CD4-positive, alpha-beta T cell (primary cell): ENCODE data around the gene TESK1. TPM values are rescaled to one million over a fixed set of nuclear protein-coding genes. Genes with fewer than 3 reads are reported as not detected.
"Not testable (repeated sequence)": the region's sequence is repeated elsewhere in the genome, so short reads cannot be mapped to it uniquely, and the experiment has no call there.

Source experiments
- ATAC-seq: fragments of 200-7000 bp; cut with Tn5 transposase; one replicate; pipeline ENCODE4 v1.10.0; 2022; ENCODE audit warnings: mild to moderate bottlenecking; ENCODE audit not compliant: poor library complexity
- CTCF ChIA-PET: fragments of 350-600 bp; sonication (Branson Sonifier 250); formaldehyde crosslinking; loops from one replicate; lab custom pipeline; 2021; ENCODE audit warnings: antibody characterized with exemption, inconsistent platforms; lab: Charles Lee
- POLR2A ChIA-PET: fragments of 350-600 bp; sonication (Branson Sonifier 250); formaldehyde crosslinking; loops from one replicate; lab custom pipeline; 2021; ENCODE audit warnings: antibody characterized with exemption, inconsistent platforms; lab: Charles Lee
- DNase-seq, 14 experiments: peaks; one replicate each; pipeline ENCODE4 v3.0.0-alpha.2; 2013 to 2020; ENCODE audit warnings: mixed read lengths in 2 of 14
- H3K27ac ChIP-seq, 2 donors: one replicate each; pipeline versions ENCODE4 v1.5.1 to v1.7.0; 2013; ENCODE audit warnings: low read length in 2 of 2, low read depth in 1 of 2, mild to moderate bottlenecking in 1 of 2
- H3K27me3 ChIP-seq, 2 experiments: 1 replicate in 1 of 2; 2 replicates in 1 of 2; pipeline versions ENCODE4 v1.6.1 to v1.7.0; 2013; ENCODE audit warnings: low read length in 2 of 2, control low read depth in 1 of 2, mild to moderate bottlenecking in 1 of 2, moderate library complexity in 1 of 2; ENCODE audit not compliant: insufficient read depth in 2 of 2, control insufficient read depth in 1 of 2
- H3K36me3 ChIP-seq: one replicate; pipeline ENCODE4 v1.6.1; 2013; ENCODE audit warnings: low read length, control low read depth; ENCODE audit not compliant: insufficient read depth
- H3K4me1 ChIP-seq: one replicate; pipeline ENCODE4 v1.6.1; 2013; ENCODE audit warnings: low read length, control low read depth; ENCODE audit not compliant: insufficient read depth
- H3K4me3 ChIP-seq: one replicate; pipeline ENCODE4 v1.5.1; 2013; ENCODE audit warnings: mild to moderate bottlenecking, low read length, moderate library complexity
- H3K9me3 ChIP-seq, 2 experiments: 1 replicate in 1 of 2; 2 replicates in 1 of 2; pipeline versions ENCODE4 v1.6.1 to v1.7.0; 2013; ENCODE audit warnings: low read length in 2 of 2, mild to moderate bottlenecking in 2 of 2, control low read depth in 1 of 2, moderate library complexity in 1 of 2; ENCODE audit not compliant: control insufficient read depth in 1 of 2, insufficient read depth in 1 of 2
- H3K27ac Mint-ChIP-seq: one replicate; pipeline ENCODE4 v1.8.0; 2020; ENCODE audit warnings: mixed read lengths
- H3K27me3 Mint-ChIP-seq: one replicate; pipeline ENCODE4 v1.8.0; 2021; ENCODE audit warnings: mixed read lengths
- H3K36me3 Mint-ChIP-seq: one replicate; pipeline ENCODE4 v1.8.0; 2021; ENCODE audit warnings: low read depth, mixed read lengths
- H3K4me1 Mint-ChIP-seq: one replicate; pipeline ENCODE4 v1.8.0; 2021; ENCODE audit warnings: low read depth, mixed read lengths
- H3K4me3 Mint-ChIP-seq: one replicate; pipeline ENCODE4 v1.8.0; 2020; ENCODE audit warnings: mild to moderate bottlenecking, mixed read lengths
- H3K9me3 Mint-ChIP-seq: one replicate; pipeline ENCODE4 v1.8.0; 2020; ENCODE audit warnings: mixed read lengths
- intact Hi-C, 2 experiments: fragments of 100-400 bp; cut with DNase I in 1 of 2; cut with micrococcal nuclease in 1 of 2; formaldehyde crosslinking; loops; one replicate each; pipeline versions ENCODE4 v1.15.1 to v1.9.0; 2023 to 2025; cut with DNase I, micrococcal nuclease
- total RNA-seq, 174 experiments: library from RNA in 2 of 174; stranded (reverse) in 2 of 174; gene quantifications; one replicate each; pipeline ENCODE4 v1.2.3 and lab custom pipeline; 2021 to 2026
- TF ChIP-seq, protein P1 (sequence below): fragments of 200-600 bp; IDR thresholded peaks from one replicate; pipeline ENCODE4 v1.8.0; 2022; ENCODE audit warnings: antibody characterized with exemption, mild to moderate bottlenecking

The TESK1 gene
- total RNA-seq, 2 experiments from 2014 or later: 18.5 to 18.6 TPM

DNA sequence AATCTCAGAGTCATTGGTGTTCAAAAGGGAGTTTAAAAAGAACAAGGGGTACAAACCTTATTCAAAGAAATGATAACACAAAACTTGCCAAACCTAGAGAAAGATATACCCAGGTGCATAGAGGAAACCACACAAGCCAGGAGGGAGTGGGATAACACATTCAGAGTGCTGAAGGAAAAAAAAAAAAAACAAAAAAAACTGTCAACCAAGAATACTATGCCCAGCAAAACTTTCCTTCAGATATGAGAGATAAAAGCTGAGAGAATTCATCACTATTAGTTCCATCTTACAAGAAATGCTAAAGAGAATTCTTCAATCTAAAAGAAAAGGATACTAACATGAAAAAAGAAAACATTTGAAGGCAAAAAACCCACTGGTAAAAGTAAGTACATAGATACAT is 11.5 kb upstream of the TESK1 start:
- Histone ChIP-seq H3K9me3 (peaks cover 14 to 27% of the 10 kb centered on the region in 2 experiments), H3K27ac (no peak overlapping the region), H3K4me3 (no peak overlapping the region), H3K4me1 (no peaks in the 10 kb centered on the region), H3K27me3 (no peaks in the 10 kb centered on the region), H3K36me3 (no peaks in the 10 kb centered on the region)
- ChIA-PET CTCF (no interaction called here), POLR2A (no interaction called here)
- TF ChIP-seq, protein P1, sequence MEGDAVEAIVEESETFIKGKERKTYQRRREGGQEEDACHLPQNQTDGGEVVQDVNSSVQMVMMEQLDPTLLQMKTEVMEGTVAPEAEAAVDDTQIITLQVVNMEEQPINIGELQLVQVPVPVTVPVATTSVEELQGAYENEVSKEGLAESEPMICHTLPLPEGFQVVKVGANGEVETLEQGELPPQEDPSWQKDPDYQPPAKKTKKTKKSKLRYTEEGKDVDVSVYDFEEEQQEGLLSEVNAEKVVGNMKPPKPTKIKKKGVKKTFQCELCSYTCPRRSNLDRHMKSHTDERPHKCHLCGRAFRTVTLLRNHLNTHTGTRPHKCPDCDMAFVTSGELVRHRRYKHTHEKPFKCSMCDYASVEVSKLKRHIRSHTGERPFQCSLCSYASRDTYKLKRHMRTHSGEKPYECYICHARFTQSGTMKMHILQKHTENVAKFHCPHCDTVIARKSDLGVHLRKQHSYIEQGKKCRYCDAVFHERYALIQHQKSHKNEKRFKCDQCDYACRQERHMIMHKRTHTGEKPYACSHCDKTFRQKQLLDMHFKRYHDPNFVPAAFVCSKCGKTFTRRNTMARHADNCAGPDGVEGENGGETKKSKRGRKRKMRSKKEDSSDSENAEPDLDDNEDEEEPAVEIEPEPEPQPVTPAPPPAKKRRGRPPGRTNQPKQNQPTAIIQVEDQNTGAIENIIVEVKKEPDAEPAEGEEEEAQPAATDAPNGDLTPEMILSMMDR: no peak
- no peak for DNase-seq
- H3K27ac Mint-ChIP-seq: no peak overlapping the region
- intact Hi-C loops: no loop called here
- H3K9me3 Mint-ChIP-seq: peaks cover 10% of the 10 kb centered on the region
- H3K27me3 Mint-ChIP-seq: no peaks in the 10 kb centered on the region
- ATAC-seq: no peak
- H3K4me3 Mint-ChIP-seq: no peak overlapping the region
- H3K36me3 Mint-ChIP-seq: peaks cover 45% of the 10 kb centered on the region
- no peaks in the 10 kb centered on the region for H3K4me1 Mint-ChIP-seq

DNA sequence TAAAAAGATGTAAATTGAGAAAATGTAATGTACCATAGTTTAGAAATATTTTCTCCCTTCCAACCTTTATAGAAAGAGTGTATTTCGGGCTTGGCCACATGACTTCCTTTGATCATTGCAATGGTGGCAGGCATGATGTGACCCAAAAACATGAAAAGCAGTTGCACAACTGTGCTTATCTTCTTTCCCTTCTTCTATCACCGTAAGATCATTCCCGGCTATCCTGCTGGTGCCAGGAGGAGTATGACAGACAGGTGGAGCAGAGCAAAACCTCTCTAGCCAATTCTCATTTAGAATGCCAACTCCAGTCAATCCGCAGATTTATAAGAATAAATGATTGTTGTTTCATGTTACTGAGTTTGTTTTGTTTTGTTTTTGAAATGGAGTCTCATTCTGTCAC is 10.6 kb upstream of the TESK1 start:
- peaks cover 10% of the 10 kb centered on the region for H3K9me3 Mint-ChIP-seq
- TF ChIP-seq, protein P1: no peak

DNA sequence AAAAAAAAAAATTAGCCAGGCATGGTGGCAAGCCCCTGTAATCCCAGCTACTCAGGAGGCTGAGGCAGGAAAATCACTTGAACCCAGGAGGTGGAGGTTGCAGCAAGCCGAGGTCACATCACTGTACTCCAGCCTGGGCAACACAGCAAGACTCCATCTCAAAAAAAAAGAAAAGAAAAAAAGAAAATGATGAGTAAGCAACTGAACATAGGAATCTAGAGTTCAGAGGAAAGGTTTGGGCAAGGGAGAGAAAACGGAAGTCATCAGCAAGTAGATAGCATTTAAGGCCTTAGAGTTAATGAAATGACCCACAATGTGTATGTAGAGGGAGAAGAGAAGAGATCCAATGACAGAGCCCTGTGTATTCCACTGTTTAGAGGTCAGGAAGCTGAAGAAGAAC is 8.2 kb upstream of the TESK1 start:
- H3K27me3 Mint-ChIP-seq, H3K27me3 ChIP-seq, CTCF ChIA-PET, H3K27ac ChIP-seq, intact Hi-C loops, H3K4me1 ChIP-seq, H3K4me3 ChIP-seq, H3K4me1 Mint-ChIP-seq, DNase-seq, POLR2A ChIA-PET, H3K27ac Mint-ChIP-seq, ATAC-seq, H3K36me3 ChIP-seq, H3K9me3 Mint-ChIP-seq, H3K4me3 Mint-ChIP-seq: not testable (repeated sequence)
- peaks cover 14 to 27% of the 10 kb centered on the region in 2 experiments for H3K9me3 ChIP-seq
- peaks cover 27% of the 10 kb centered on the region for H3K36me3 Mint-ChIP-seq

More for the DNA sequence above, 10.6 kb upstream of the TESK1 start:
- H3K4me3 Mint-ChIP-seq: no peak overlapping the region
- ATAC-seq: no peak
- no peaks in the 10 kb centered on the region for H3K4me1 ChIP-seq
- no peak overlapping the region for H3K27ac ChIP-seq
- H3K4me3 ChIP-seq: no peak overlapping the region
- no peak overlapping the region for H3K27ac Mint-ChIP-seq
- peaks cover 14 to 27% of the 10 kb centered on the region in 2 experiments for H3K9me3 ChIP-seq
- no peak for DNase-seq
- intact Hi-C loops: no loop called here
- H3K27me3 Mint-ChIP-seq: no peaks in the 10 kb centered on the region
- no peaks in the 10 kb centered on the region for H3K36me3 ChIP-seq
- ChIA-PET CTCF (no interaction called here), POLR2A (no interaction called here)
- no peaks in the 10 kb centered on the region for H3K27me3 ChIP-seq
- H3K4me1 Mint-ChIP-seq: no peaks in the 10 kb centered on the region
- peaks cover 40% of the 10 kb centered on the region for H3K36me3 Mint-ChIP-seq
